Measurements from ENCODE around the gene SHKBP1. TPM values are rescaled to one million over a fixed set of nuclear protein-coding genes. Genes with fewer than 3 reads are reported as not detected.
A peak's percentile ranks its signal among the peaks of the same experiment; 100 is the strongest.

SHKBP1 gene
- total and polyA plus RNA-seq, 4 donors = 10.1 to 22.9 (median 15.4) TPM

DNA sequence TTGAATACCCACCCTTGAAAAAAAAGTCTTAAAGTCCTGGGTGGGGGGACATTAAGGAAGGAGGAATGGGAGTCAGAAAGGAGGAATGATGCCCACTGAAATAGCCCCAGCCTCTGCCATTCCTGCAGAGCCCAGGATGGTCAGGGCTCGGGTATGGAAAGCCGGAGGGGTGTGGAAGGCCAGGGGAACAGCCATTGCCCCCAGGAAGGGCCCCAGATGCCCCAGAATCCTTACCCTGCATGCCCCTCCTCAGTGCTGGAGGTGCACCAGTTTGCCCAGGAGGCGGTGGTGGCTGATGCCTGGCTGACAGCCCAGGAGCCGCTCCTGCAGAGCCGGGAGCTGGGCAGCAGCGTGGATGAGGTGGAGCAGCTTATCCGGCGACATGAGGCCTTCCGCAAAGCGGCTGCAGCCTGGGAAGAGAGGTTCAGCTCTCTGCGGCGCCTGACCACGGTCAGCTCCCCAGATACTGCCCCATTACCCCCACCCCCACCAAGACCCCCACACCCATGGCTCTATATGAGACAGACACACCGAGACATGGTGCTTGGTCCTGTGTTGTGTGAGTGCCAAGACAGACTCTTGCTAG is 10.7 kb upstream of the SHKBP1 start (continued):
- TF ChIP-seq, protein P1, sequence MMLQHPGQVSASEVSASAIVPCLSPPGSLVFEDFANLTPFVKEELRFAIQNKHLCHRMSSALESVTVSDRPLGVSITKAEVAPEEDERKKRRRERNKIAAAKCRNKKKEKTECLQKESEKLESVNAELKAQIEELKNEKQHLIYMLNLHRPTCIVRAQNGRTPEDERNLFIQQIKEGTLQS (IDR thresholded peaks at IDR 0.05) = no peak
- TF ChIP-seq HNF4A (conservative IDR thresholded peaks at IDR 0.05) = no peak
- TF ChIP-seq MAX (IDR thresholded peaks at IDR 0.05) = no peak

DNA sequence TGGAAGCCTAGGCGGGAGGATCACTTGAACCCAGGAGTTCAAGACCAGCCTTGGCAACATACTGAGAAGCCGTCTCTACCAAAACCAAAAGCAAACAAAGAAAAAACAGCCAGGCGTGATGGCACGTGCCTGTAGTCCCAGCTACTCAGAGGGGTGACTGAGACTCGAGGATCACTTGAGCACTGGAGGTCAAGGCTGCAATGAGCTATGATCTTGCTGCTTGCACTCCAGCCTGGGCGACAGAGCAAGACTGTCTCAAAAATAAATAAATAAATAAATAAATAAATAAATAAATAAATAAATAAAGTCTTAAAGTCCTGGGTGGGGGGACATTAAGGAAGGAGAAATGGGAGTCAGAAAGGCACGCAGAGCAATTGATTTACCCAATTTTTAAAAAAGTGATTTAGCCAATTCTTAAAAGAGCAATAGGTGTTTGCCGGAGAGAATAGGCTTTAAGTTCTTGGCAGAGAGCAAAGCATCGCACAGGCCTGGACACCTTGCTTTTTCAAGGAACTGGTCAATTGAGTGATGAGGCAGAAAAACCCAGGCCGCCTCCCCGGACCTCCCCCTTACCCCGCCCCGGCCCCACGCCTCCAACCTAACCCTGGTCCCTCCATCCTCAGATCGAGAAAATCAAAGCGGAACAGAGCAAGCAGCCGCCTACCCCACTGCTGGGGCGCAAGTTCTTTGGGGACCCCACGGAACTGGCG is 9.5 kb upstream of the SHKBP1 start:
- H3K4me1 ChIP-seq (ENCODE audit: control insufficient read depth in 4 of 4, insufficient read depth in 4 of 4, low read length in 3 of 4) = peaks cover 2 to 6% (median 3%) of the 10 kb centered on the region in 4 donors
- DNase-seq (ENCODE audit: low spot score) = no peak
- TF ChIP-seq CTCF (IDR thresholded peaks at IDR 0.05; ENCODE audit: low read depth, low read length, missing input control) (no peak), MAX (IDR thresholded peaks at IDR 0.05) (no peak), GABPA (IDR thresholded peaks at IDR 0.05 in 1 of 2, conservative IDR thresholded peaks at IDR 0.05 in 1 of 2) (no peak), JUND (IDR thresholded peaks at IDR 0.05) (no peak), HNF4G (IDR thresholded peaks at IDR 0.05) (no peak), RAD21 (IDR thresholded peaks at IDR 0.05) (no peak), EGR1 (IDR thresholded peaks at IDR 0.05; ENCODE audit: low read depth in 2 of 2) (no peak), HNF4A (conservative IDR thresholded peaks at IDR 0.05) (no peak), SP1 (IDR thresholded peaks at IDR 0.05) (no peak), NR2F2 (IDR thresholded peaks at IDR 0.05) (no peak), FOXA1 (IDR thresholded peaks at IDR 0.05) (no peak), YY1 (IDR thresholded peaks at IDR 0.05) (no peak), TAF1 (conservative IDR thresholded peaks at IDR 0.05) (no peak), RXRA (IDR thresholded peaks at IDR 0.05) (no peak), FOXA2 (IDR thresholded peaks at IDR 0.05) (no peak)
- TF ChIP-seq, protein P2, sequence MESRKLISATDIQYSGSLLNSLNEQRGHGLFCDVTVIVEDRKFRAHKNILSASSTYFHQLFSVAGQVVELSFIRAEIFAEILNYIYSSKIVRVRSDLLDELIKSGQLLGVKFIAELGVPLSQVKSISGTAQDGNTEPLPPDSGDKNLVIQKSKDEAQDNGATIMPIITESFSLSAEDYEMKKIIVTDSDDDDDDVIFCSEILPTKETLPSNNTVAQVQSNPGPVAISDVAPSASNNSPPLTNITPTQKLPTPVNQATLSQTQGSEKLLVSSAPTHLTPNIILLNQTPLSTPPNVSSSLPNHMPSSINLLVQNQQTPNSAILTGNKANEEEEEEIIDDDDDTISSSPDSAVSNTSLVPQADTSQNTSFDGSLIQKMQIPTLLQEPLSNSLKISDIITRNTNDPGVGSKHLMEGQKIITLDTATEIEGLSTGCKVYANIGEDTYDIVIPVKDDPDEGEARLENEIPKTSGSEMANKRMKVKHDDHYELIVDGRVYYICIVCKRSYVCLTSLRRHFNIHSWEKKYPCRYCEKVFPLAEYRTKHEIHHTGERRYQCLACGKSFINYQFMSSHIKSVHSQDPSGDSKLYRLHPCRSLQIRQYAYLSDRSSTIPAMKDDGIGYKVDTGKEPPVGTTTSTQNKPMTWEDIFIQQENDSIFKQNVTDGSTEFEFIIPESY (IDR thresholded peaks at IDR 0.05) = no peak
- TF ChIP-seq, protein P1 (IDR thresholded peaks at IDR 0.05) = no peak
- TF ChIP-seq, protein P3, sequence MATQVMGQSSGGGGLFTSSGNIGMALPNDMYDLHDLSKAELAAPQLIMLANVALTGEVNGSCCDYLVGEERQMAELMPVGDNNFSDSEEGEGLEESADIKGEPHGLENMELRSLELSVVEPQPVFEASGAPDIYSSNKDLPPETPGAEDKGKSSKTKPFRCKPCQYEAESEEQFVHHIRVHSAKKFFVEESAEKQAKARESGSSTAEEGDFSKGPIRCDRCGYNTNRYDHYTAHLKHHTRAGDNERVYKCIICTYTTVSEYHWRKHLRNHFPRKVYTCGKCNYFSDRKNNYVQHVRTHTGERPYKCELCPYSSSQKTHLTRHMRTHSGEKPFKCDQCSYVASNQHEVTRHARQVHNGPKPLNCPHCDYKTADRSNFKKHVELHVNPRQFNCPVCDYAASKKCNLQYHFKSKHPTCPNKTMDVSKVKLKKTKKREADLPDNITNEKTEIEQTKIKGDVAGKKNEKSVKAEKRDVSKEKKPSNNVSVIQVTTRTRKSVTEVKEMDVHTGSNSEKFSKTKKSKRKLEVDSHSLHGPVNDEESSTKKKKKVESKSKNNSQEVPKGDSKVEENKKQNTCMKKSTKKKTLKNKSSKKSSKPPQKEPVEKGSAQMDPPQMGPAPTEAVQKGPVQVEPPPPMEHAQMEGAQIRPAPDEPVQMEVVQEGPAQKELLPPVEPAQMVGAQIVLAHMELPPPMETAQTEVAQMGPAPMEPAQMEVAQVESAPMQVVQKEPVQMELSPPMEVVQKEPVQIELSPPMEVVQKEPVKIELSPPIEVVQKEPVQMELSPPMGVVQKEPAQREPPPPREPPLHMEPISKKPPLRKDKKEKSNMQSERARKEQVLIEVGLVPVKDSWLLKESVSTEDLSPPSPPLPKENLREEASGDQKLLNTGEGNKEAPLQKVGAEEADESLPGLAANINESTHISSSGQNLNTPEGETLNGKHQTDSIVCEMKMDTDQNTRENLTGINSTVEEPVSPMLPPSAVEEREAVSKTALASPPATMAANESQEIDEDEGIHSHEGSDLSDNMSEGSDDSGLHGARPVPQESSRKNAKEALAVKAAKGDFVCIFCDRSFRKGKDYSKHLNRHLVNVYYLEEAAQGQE (IDR thresholded peaks at IDR 0.05) = no peak
- no peak overlapping the region for H3K27ac ChIP-seq (ENCODE audit: low read depth in 1 of 2, low read length in 2 of 2)
- H3K27me3 ChIP-seq (ENCODE audit: control insufficient read depth in 4 of 4, insufficient read depth in 4 of 4, low read length in 3 of 4) = peaks cover 0 to 4% (median 3%) of the 10 kb centered on the region in 4 donors
- no peaks in the 10 kb centered on the region for H3K36me3 ChIP-seq (ENCODE audit: control insufficient read depth in 4 of 4, insufficient read depth in 3 of 4, low read depth in 1 of 4, low read length in 3 of 4)
- WGBS = 24% methylated on average over 20 of the region's 20 CpGs
- no peak overlapping the region for H3K9ac ChIP-seq (ENCODE audit: low read depth in 1 of 2, low read length in 2 of 2)
- H3K9me3 ChIP-seq (ENCODE audit: control insufficient read depth in 4 of 4, low read length in 3 of 4) = no peaks in the 10 kb centered on the region
- H3K4me3 ChIP-seq (ENCODE audit: low read depth in 1 of 3, low read length in 3 of 3) = peak overlapping the region in 1 of 3 donors; percentile 23
